ENCODE results near the gene CASZ1. TPM values are rescaled to one million over a fixed set of nuclear protein-coding genes. Genes with fewer than 3 reads are reported as not detected.
A peak's percentile ranks its signal among the peaks of the same experiment; 100 is the strongest.

The CASZ1 gene
- total RNA-seq, 1 donor: 0.09 TPM

GRCh38 chr1:10808441-10808840, 12.0 kb upstream of the CASZ1 start:
- no peak for DNase-seq (ENCODE audit: low read depth)
- H3K4me3 ChIP-seq (ENCODE audit: low read depth, low read length): no peak overlapping the region
- no peak for TF ChIP-seq CTCF (IDR thresholded peaks at IDR 0.05; ENCODE audit: insufficient read depth, low read length)

GRCh38 chr1:10806966-10807365, 10.5 kb upstream of the CASZ1 start:
- TF ChIP-seq CTCF (IDR thresholded peaks at IDR 0.05; ENCODE audit: insufficient read depth, low read length): no peak
- no peak overlapping the region for H3K4me3 ChIP-seq (ENCODE audit: low read depth, low read length)
- DNase-seq (ENCODE audit: low read depth): no peak

- DNase-seq (ENCODE audit: low read depth): no peak
- no peak for TF ChIP-seq CTCF (IDR thresholded peaks at IDR 0.05; ENCODE audit: insufficient read depth, low read length)
- no peak overlapping the region for H3K4me3 ChIP-seq (ENCODE audit: low read depth, low read length)
Measured at GRCh38 chr1:10803971-10804820, 7.8 kb upstream of the CASZ1 start.

- H3K4me3 ChIP-seq (ENCODE audit: low read depth, low read length): peak overlapping the region; percentile 5
- no peak for TF ChIP-seq CTCF (IDR thresholded peaks at IDR 0.05; ENCODE audit: insufficient read depth, low read length)
- no peak for DNase-seq (ENCODE audit: low read depth)
Measured at GRCh38 chr1:10802944-10803715, 6.7 kb upstream of the CASZ1 start.

GRCh38 chr1:10800778-10801177, 4.3 kb upstream of the CASZ1 start:
- H3K4me3 ChIP-seq (ENCODE audit: low read depth, low read length): no peak overlapping the region
- DNase-seq (ENCODE audit: low read depth): no peak
- no peak for TF ChIP-seq CTCF (IDR thresholded peaks at IDR 0.05; ENCODE audit: insufficient read depth, low read length)

- TF ChIP-seq CTCF (IDR thresholded peaks at IDR 0.05; ENCODE audit: insufficient read depth, low read length): no peak
- DNase-seq (ENCODE audit: low read depth): no peak
- no peak overlapping the region for H3K4me3 ChIP-seq (ENCODE audit: low read depth, low read length)
Measured at GRCh38 chr1:10799726-10800125, 3.3 kb upstream of the CASZ1 start.
